IPS-15b (cell line): ENCODE results near the gene KLRG1.

Experiments
- H3K27me3 ChIP-seq: one replicate; pipeline ENCODE4 v1.6.1; 2013; ENCODE audit warnings: low read length; ENCODE audit not compliant: control insufficient read depth, insufficient read depth
- H3K36me3 ChIP-seq: one replicate; pipeline ENCODE4 v1.6.1; 2013; ENCODE audit warnings: low read length; ENCODE audit not compliant: control insufficient read depth, insufficient read depth
- H3K4me1 ChIP-seq: one replicate; pipeline ENCODE4 v1.6.1; 2013; ENCODE audit warnings: mild to moderate bottlenecking, low read length; ENCODE audit not compliant: control insufficient read depth, insufficient read depth
- H3K4me3 ChIP-seq: one replicate; pipeline ENCODE4 v1.5.1; 2013; ENCODE audit warnings: low read depth, low read length
- H3K9ac ChIP-seq: one replicate; pipeline ENCODE4 v1.6.1; 2013; ENCODE audit warnings: low read depth, mild to moderate bottlenecking, low read length
- H3K9me3 ChIP-seq: one replicate; pipeline ENCODE4 v1.6.1; 2013; ENCODE audit warnings: mild to moderate bottlenecking, low read length; ENCODE audit not compliant: control insufficient read depth, insufficient read depth

Gene KLRG1

GRCh38 chr12:9032202-9032964 lies 43.0 kb downstream of the KLRG1 start:
- H3K9ac ChIP-seq = no peak overlapping the region
- no peaks in the 10 kb centered on the region for H3K9me3 ChIP-seq
- H3K4me3 ChIP-seq = no peak overlapping the region
- H3K36me3 ChIP-seq = no peaks in the 10 kb centered on the region
- no peaks in the 10 kb centered on the region for H3K27me3 ChIP-seq
- H3K4me1 ChIP-seq = peaks cover 6% of the 10 kb centered on the region

- Histone ChIP-seq H3K4me1 (peaks cover 6% of the 10 kb centered on the region), H3K9ac (no peak overlapping the region)
These were observed 44.0 kb downstream of the KLRG1 start for GRCh38 chr12:9033265-9033887.

DNA sequence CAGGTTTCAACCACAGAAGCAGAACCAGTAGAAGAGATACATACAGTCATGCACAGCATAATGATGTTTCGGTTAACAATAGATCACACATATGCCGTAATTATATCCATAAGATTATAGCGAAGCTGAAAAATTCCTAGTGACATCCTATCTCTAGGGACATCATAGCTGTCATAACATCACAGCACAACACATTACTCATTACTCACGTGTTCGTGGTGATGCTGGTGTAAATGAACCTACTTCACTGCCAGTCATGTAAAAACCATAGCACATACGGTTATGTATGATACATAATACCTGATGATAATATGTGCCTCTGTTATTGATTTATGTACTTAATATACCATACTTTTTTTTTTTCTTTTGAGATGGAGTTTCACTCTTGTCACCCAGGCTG lies 44.7 kb downstream of the KLRG1 start:
- Histone ChIP-seq H3K27me3 (no peaks in the 10 kb centered on the region), H3K4me3 (no peak overlapping the region), H3K36me3 (no peaks in the 10 kb centered on the region), H3K9ac (no peak overlapping the region), H3K9me3 (no peaks in the 10 kb centered on the region), H3K4me1 (peaks cover 6% of the 10 kb centered on the region)

More at GRCh38 chr12:9033265-9033887, 44.0 kb downstream of the KLRG1 start:
- H3K27me3 ChIP-seq = no peaks in the 10 kb centered on the region
- no peaks in the 10 kb centered on the region for H3K9me3 ChIP-seq
- no peaks in the 10 kb centered on the region for H3K36me3 ChIP-seq
- H3K4me3 ChIP-seq = no peak overlapping the region

- no peaks in the 10 kb centered on the region for H3K36me3 ChIP-seq
- no peak overlapping the region for H3K4me3 ChIP-seq
- H3K27me3 ChIP-seq = no peaks in the 10 kb centered on the region
- H3K9ac ChIP-seq = no peak overlapping the region
- H3K4me1 ChIP-seq = no peaks in the 10 kb centered on the region
- no peaks in the 10 kb centered on the region for H3K9me3 ChIP-seq
These were observed 46.9 kb downstream of the KLRG1 start for GRCh38 chr12:9036227-9036626.

DNA sequence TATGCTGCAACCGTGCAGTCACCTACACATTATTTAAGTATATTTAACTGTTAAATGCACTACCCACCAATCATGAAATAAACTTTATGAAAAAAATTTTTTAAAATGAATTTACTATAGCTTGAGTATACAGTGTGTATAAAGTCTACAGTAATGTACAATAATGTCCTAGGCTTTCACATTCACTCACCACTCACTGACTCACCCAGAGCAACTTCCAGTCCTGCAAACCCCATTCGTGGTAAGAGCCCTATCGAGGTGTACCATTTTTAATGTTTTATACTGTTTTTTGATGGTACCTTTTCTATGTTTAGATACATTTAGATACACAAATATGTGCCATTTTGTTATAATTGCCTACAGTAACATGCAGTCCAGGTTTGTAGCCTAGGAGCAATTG lies 48.1 kb downstream of the KLRG1 start:
- H3K9ac ChIP-seq = no peak overlapping the region
- H3K4me3 ChIP-seq = no peak overlapping the region
- H3K4me1 ChIP-seq = no peaks in the 10 kb centered on the region
- H3K27me3 ChIP-seq = no peaks in the 10 kb centered on the region
- H3K9me3 ChIP-seq = no peaks in the 10 kb centered on the region
- no peaks in the 10 kb centered on the region for H3K36me3 ChIP-seq

DNA sequence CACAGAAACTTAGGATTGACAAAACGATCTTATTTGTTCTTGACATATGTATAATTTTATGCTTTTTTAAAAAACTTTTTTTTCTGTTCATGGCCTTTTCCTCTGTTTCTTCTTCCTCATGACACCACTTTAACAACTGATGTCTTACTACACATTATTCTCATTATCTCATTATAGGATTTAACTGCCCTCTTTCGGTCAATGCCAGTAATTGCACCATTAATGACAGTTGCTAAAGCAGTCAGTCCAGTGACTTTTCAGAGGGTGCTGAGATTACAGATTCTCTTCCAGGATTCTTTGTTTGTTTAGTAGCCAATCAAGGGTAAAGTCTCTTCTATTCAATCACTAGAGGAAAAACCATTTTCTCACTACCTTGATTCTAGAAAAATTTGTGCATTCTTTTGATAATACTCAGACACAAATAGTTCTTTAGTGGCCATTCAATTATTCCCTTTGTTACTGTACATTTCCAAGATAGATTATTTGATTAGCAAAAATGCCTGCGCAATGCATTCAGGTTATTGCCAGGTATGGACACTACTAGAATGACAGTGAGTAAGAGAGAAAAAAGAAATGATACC lies 50.1 kb downstream of the KLRG1 start:
- Histone ChIP-seq H3K4me3 (no peak overlapping the region), H3K9me3 (no peaks in the 10 kb centered on the region), H3K4me1 (no peaks in the 10 kb centered on the region), H3K36me3 (no peaks in the 10 kb centered on the region), H3K9ac (no peak overlapping the region), H3K27me3 (no peaks in the 10 kb centered on the region)

DNA sequence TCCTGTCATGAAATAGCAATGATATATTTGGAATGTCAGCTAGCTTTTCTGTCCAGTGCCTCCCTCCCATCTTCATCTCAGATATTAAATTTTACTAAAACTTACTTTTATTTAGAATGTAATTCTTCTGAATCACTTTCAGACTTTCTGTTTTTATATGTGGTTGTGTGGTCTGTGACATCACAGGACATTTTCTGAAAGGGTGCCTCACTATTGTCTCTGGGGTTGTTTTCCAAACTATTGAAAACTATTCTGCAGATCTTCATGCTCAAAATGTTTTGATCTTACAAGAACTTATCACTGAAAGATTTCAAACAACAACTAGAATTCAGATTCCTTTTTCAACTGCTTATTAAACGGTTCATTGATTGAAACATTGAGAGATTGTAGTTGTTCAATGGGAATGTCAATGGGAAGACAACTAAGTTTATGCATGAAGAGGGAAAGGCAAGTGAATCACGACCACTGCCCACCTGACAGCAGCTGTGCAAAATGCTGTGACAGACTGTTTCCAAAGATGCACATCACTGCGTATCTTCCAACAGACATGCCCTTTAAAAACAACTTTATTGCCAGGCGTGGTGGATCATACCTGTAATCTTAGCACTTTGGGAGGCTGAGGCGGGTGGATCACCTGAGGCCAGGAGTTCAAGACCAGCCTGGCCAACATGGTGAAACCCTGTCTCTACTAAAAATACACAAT lies 51.3 kb downstream of the KLRG1 start:
- no peaks in the 10 kb centered on the region for H3K36me3 ChIP-seq

GRCh38 chr12:9041321-9041720 lies 52.0 kb downstream of the KLRG1 start:
- H3K9ac ChIP-seq = no peak overlapping the region
- H3K27me3 ChIP-seq = no peaks in the 10 kb centered on the region
- no peaks in the 10 kb centered on the region for H3K9me3 ChIP-seq
- no peaks in the 10 kb centered on the region for H3K4me1 ChIP-seq
- H3K4me3 ChIP-seq = no peak overlapping the region
- H3K36me3 ChIP-seq = no peaks in the 10 kb centered on the region

More for the DNA sequence above, 51.3 kb downstream of the KLRG1 start:
- H3K27me3 ChIP-seq = no peaks in the 10 kb centered on the region
- H3K9ac ChIP-seq = no peak overlapping the region
- no peaks in the 10 kb centered on the region for H3K4me1 ChIP-seq
- no peaks in the 10 kb centered on the region for H3K9me3 ChIP-seq
- no peak overlapping the region for H3K4me3 ChIP-seq

- no peak overlapping the region for H3K4me3 ChIP-seq
- H3K27me3 ChIP-seq = no peaks in the 10 kb centered on the region
- H3K4me1 ChIP-seq = no peaks in the 10 kb centered on the region
- no peaks in the 10 kb centered on the region for H3K36me3 ChIP-seq
- no peak overlapping the region for H3K9ac ChIP-seq
- no peaks in the 10 kb centered on the region for H3K9me3 ChIP-seq
These were observed 54.4 kb downstream of the KLRG1 start for GRCh38 chr12:9043766-9044165.

DNA sequence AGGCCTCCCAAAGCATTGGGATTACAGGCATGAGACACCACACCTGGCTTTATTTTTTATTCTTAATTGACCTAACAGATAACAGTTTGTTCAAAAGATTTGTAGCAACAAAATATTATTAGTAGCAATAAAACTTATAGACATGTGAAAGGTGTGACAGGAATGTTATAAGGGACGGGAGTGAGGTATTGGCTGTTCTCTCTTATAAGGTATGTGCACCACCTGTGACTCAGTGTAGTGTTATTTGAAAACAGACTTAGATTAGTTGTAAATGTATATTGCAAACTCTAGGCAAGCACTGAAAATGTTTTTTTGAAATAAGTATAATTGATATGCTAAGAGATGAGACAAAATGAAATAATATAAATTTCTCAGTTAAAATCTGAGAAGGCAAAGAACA lies 57.8 kb downstream of the KLRG1 start:
- Histone ChIP-seq H3K4me1 (no peaks in the 10 kb centered on the region), H3K36me3 (no peaks in the 10 kb centered on the region), H3K27me3 (no peaks in the 10 kb centered on the region), H3K9ac (no peak overlapping the region), H3K9me3 (no peaks in the 10 kb centered on the region), H3K4me3 (no peak overlapping the region)

DNA sequence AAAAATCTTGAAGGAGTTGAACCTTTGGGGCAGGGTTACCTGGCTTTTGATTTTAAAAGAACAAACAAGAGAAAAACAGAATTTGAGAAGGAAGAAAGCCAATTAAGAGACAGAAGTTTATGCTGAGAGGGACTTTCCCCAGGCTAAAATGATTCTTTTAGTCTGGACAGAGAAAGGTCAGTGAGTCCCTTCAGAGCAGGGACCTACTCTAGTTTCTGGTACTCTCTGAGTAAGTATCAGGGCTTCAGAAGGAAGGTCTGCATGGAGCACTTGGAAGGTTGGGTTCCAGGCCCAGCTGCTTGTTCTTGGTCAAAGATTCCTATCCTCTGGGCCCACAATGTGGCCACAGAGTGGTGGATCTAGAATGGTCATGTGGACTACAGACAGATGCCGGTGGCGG lies 59.6 kb downstream of the KLRG1 start:
- Histone ChIP-seq H3K27me3 (no peaks in the 10 kb centered on the region), H3K4me3 (no peak overlapping the region), H3K36me3 (no peaks in the 10 kb centered on the region), H3K9ac (no peak overlapping the region), H3K9me3 (no peaks in the 10 kb centered on the region), H3K4me1 (no peaks in the 10 kb centered on the region)
